ENCODE measurements around the gene GPX4. TPM values are rescaled to one million over a fixed set of nuclear protein-coding genes. Genes with fewer than 3 reads are reported as not detected.

Gene GPX4
- total and polyA plus RNA-seq, 9 of the 15 experiments (the other 6 are each of a cell fraction or from before 2014, with no cell fraction given) = 61.4 to 661 (median 349) TPM

DNA sequence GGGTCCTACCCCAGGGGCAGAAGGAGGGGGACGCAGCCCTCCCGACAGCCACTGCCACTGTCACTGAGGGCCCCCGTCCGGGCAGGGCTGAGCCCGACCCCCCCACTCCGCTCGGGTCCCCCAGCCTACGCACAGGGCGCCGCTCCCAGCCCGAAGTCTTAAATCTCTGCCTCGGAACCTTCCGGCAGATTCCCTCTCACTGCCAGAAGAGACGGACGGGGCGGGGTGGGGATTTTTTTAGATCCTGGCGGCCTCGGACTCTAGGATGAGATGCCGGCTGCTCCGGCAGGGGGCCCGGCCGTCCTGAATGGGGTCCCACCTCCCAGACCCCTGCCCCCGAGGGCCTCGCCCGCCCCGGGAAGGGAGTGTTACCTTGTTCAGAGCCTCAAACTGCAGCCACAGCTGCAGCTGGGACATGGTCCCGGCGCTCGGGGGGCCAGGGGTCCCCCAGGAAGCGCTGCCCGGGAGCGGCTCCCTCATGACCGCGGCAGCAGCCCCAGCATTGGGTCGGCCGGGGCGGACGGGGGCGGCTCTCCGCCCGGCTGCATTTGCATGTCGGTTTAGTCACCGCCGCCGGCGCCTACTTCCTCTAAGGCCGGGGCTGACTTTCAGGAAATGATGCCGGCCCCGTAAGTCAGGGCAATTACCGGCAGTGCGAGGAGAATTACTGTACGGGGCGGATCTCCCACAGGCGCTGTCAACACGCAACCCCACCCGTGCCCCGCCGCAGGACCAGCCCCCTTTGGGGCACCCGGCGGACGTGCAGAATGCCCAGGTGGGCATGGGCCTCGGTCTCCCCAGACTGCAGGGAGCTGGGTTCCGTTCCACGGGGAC, 28.1 kb downstream of the GPX4 start (continued):
- no peak for TF ChIP-seq ZNF561 (CRISPR knock-in tag; conservative IDR thresholded peaks at IDR 0.05)
- TF ChIP-seq TARDBP (IDR thresholded peaks at IDR 0.05) = no peak
- TF ChIP-seq FOXK2 (conservative IDR thresholded peaks at IDR 0.05 in 1 of 2, IDR thresholded peaks at IDR 0.05 in 1 of 2; ENCODE audit: low read depth in 2 of 2) = no peak
- TF ChIP-seq HMG20A (CRISPR knock-in tag; conservative IDR thresholded peaks at IDR 0.05) = no peak
- no peak for TF ChIP-seq TBL1XR1 (IDR thresholded peaks at IDR 0.05; ENCODE audit: low read length in 2 of 2)
- no peak for TF ChIP-seq ZNF24 (IDR thresholded peaks at IDR 0.05)
- TF ChIP-seq HCFC1 (IDR thresholded peaks at IDR 0.05; ENCODE audit: low read depth, low read length) = no peak
- TF ChIP-seq, protein P1, sequence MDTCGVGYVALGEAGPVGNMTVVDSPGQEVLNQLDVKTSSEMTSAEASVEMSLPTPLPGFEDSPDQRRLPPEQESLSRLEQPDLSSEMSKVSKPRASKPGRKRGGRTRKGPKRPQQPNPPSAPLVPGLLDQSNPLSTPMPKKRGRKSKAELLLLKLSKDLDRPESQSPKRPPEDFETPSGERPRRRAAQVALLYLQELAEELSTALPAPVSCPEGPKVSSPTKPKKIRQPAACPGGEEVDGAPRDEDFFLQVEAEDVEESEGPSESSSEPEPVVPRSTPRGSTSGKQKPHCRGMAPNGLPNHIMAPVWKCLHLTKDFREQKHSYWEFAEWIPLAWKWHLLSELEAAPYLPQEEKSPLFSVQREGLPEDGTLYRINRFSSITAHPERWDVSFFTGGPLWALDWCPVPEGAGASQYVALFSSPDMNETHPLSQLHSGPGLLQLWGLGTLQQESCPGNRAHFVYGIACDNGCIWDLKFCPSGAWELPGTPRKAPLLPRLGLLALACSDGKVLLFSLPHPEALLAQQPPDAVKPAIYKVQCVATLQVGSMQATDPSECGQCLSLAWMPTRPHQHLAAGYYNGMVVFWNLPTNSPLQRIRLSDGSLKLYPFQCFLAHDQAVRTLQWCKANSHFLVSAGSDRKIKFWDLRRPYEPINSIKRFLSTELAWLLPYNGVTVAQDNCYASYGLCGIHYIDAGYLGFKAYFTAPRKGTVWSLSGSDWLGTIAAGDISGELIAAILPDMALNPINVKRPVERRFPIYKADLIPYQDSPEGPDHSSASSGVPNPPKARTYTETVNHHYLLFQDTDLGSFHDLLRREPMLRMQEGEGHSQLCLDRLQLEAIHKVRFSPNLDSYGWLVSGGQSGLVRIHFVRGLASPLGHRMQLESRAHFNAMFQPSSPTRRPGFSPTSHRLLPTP (IDR thresholded peaks at IDR 0.05; ENCODE audit: borderline replicate concordance, extremely low read depth, insufficient read length) = no peak
- no peak for TF ChIP-seq SUPT5H (IDR thresholded peaks at IDR 0.05)
- TF ChIP-seq, protein P2, sequence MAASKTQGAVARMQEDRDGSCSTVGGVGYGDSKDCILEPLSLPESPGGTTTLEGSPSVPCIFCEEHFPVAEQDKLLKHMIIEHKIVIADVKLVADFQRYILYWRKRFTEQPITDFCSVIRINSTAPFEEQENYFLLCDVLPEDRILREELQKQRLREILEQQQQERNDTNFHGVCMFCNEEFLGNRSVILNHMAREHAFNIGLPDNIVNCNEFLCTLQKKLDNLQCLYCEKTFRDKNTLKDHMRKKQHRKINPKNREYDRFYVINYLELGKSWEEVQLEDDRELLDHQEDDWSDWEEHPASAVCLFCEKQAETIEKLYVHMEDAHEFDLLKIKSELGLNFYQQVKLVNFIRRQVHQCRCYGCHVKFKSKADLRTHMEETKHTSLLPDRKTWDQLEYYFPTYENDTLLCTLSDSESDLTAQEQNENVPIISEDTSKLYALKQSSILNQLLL (CRISPR knock-in tag; IDR thresholded peaks at IDR 0.05; ENCODE audit: borderline replicate concordance) = no peak
- TF ChIP-seq MED1 (CRISPR knock-in tag; IDR thresholded peaks at IDR 0.05; ENCODE audit: borderline replicate concordance) = no peak
- TF ChIP-seq, protein P3, sequence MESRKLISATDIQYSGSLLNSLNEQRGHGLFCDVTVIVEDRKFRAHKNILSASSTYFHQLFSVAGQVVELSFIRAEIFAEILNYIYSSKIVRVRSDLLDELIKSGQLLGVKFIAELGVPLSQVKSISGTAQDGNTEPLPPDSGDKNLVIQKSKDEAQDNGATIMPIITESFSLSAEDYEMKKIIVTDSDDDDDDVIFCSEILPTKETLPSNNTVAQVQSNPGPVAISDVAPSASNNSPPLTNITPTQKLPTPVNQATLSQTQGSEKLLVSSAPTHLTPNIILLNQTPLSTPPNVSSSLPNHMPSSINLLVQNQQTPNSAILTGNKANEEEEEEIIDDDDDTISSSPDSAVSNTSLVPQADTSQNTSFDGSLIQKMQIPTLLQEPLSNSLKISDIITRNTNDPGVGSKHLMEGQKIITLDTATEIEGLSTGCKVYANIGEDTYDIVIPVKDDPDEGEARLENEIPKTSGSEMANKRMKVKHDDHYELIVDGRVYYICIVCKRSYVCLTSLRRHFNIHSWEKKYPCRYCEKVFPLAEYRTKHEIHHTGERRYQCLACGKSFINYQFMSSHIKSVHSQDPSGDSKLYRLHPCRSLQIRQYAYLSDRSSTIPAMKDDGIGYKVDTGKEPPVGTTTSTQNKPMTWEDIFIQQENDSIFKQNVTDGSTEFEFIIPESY (CRISPR knock-in tag; IDR thresholded peaks at IDR 0.05) = no peak
- TF ChIP-seq E2F3 (CRISPR knock-in tag; IDR thresholded peaks at IDR 0.05) = no peak
- no peak for TF ChIP-seq BCL6 (CRISPR knock-in tag; IDR thresholded peaks at IDR 0.05)
- TF ChIP-seq PHF8 (IDR thresholded peaks at IDR 0.05; ENCODE audit: borderline replicate concordance, low read length) = peak; percentile 26; the same call in 1 of the 2 replicates
- TF ChIP-seq ZNF354B (CRISPR knock-in tag; IDR thresholded peaks at IDR 0.05) = no peak
- TF ChIP-seq, protein P4, sequence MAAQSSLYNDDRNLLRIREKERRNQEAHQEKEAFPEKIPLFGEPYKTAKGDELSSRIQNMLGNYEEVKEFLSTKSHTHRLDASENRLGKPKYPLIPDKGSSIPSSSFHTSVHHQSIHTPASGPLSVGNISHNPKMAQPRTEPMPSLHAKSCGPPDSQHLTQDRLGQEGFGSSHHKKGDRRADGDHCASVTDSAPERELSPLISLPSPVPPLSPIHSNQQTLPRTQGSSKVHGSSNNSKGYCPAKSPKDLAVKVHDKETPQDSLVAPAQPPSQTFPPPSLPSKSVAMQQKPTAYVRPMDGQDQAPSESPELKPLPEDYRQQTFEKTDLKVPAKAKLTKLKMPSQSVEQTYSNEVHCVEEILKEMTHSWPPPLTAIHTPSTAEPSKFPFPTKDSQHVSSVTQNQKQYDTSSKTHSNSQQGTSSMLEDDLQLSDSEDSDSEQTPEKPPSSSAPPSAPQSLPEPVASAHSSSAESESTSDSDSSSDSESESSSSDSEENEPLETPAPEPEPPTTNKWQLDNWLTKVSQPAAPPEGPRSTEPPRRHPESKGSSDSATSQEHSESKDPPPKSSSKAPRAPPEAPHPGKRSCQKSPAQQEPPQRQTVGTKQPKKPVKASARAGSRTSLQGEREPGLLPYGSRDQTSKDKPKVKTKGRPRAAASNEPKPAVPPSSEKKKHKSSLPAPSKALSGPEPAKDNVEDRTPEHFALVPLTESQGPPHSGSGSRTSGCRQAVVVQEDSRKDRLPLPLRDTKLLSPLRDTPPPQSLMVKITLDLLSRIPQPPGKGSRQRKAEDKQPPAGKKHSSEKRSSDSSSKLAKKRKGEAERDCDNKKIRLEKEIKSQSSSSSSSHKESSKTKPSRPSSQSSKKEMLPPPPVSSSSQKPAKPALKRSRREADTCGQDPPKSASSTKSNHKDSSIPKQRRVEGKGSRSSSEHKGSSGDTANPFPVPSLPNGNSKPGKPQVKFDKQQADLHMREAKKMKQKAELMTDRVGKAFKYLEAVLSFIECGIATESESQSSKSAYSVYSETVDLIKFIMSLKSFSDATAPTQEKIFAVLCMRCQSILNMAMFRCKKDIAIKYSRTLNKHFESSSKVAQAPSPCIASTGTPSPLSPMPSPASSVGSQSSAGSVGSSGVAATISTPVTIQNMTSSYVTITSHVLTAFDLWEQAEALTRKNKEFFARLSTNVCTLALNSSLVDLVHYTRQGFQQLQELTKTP (IDR thresholded peaks at IDR 0.05; ENCODE audit: low read depth in 1 of 2, partially characterized antibody in 2 of 2) = no peak
- TF ChIP-seq BDP1 (IDR thresholded peaks at IDR 0.05; ENCODE audit: insufficient read depth, insufficient read length) = no peak
